ENCODE results near the gene SMURF1.
"Not testable (repeated sequence)": the region's sequence is repeated elsewhere in the genome, so short reads cannot be mapped to it uniquely, and the experiment has no call there.

Gene SMURF1

DNA sequence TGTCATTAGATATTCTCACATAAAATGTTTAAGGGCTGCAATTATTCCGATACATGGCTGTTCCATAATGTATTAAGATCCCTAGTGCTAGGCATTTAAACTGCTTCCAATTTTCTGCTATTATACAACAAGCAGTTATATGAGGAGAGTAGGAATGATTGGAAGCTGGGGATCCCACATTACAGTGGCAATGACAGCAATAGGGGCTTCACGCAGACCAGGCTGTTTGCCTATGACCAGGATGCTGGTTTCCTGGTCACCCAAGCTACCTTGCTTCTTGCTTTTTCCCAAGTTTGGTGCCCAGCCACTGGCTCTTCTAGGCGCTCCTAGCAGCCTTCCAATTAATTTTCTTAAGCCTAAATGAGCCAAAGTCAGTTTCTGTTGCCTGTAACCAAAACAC, 39.3 kb downstream of the SMURF1 start:
- Histone ChIP-seq H3K27ac (ENCODE audit: low read depth, low read length, poor library complexity, severe bottlenecking) (no peak overlapping the region), H3K36me3 (ENCODE audit: insufficient read depth, low read length) (peaks cover 2% of the 10 kb centered on the region; the same call in 1 of the 2 replicates), H3K79me2 (ENCODE audit: insufficient read depth, low read length) (peaks cover 40% of the 10 kb centered on the region), H3K27me3 (ENCODE audit: insufficient read depth, low read length) (no peaks in the 10 kb centered on the region), H3K9me2 (ENCODE audit: low read depth, low read length) (no peaks in the 10 kb centered on the region), H4K20me1 (ENCODE audit: insufficient read depth, low read length) (no peaks in the 10 kb centered on the region), H3F3A (ENCODE audit: insufficient read depth, low read length) (no peaks in the 10 kb centered on the region), H3K4me1 (ENCODE audit: insufficient read depth, low read length, severe bottlenecking) (peaks cover 18% of the 10 kb centered on the region), H2AFZ (ENCODE audit: low read length) (no peak overlapping the region), H3K4me3 (ENCODE audit: low read depth, low read length, poor library complexity, severe bottlenecking) (no peak overlapping the region), H3K9me3 (ENCODE audit: low read length) (0 out of 2 replicates have a peak, but pooled peaks cover 5% of the 10 kb centered on the region), H3K9ac (ENCODE audit: low read length) (no peak overlapping the region), H3K4me2 (ENCODE audit: low read length) (no peak overlapping the region)
- TF ChIP-seq EZH2 (IDR thresholded peaks at IDR 0.05; ENCODE audit: borderline replicate concordance, low read length) = no peak
- TF ChIP-seq, protein P1, sequence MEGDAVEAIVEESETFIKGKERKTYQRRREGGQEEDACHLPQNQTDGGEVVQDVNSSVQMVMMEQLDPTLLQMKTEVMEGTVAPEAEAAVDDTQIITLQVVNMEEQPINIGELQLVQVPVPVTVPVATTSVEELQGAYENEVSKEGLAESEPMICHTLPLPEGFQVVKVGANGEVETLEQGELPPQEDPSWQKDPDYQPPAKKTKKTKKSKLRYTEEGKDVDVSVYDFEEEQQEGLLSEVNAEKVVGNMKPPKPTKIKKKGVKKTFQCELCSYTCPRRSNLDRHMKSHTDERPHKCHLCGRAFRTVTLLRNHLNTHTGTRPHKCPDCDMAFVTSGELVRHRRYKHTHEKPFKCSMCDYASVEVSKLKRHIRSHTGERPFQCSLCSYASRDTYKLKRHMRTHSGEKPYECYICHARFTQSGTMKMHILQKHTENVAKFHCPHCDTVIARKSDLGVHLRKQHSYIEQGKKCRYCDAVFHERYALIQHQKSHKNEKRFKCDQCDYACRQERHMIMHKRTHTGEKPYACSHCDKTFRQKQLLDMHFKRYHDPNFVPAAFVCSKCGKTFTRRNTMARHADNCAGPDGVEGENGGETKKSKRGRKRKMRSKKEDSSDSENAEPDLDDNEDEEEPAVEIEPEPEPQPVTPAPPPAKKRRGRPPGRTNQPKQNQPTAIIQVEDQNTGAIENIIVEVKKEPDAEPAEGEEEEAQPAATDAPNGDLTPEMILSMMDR (IDR thresholded peaks at IDR 0.05; ENCODE audit: low read length) = no peak

DNA sequence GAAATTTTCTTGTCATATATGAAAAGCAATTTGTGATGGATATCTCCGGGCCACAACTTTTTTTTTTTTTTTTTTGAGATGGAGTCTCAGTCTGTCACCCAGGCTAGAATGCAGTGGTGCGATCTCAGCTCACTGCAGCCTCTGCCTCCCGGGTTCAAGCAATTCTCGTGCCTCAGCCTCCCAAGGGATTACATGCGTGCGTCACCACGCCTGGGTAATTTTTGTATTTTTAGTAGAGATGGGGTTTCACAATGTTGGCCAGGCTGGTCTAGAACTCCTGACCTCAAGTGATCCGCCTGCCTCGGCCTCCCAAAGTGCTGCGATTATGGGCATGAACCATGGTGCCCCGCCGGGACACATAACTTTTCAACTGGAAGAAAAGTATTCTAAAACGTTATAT, 40.1 kb downstream of the SMURF1 start:
- not testable (repeated sequence) for H3K27me3 ChIP-seq (ENCODE audit: insufficient read depth, low read length); H3K9me3 ChIP-seq (ENCODE audit: low read length); H3K27ac ChIP-seq (ENCODE audit: low read depth, low read length, poor library complexity, severe bottlenecking); H3K4me1 ChIP-seq (ENCODE audit: insufficient read depth, low read length, severe bottlenecking); H3K9me2 ChIP-seq (ENCODE audit: low read depth, low read length); H3K9ac ChIP-seq (ENCODE audit: low read length); H3F3A ChIP-seq (ENCODE audit: insufficient read depth, low read length); H4K20me1 ChIP-seq (ENCODE audit: insufficient read depth, low read length); H3K36me3 ChIP-seq (ENCODE audit: insufficient read depth, low read length); H2AFZ ChIP-seq (ENCODE audit: low read length); H3K4me3 ChIP-seq (ENCODE audit: low read depth, low read length, poor library complexity, severe bottlenecking); H3K4me2 ChIP-seq (ENCODE audit: low read length)
- peaks cover 41% of the 10 kb centered on the region for H3K79me2 ChIP-seq (ENCODE audit: insufficient read depth, low read length)

DNA sequence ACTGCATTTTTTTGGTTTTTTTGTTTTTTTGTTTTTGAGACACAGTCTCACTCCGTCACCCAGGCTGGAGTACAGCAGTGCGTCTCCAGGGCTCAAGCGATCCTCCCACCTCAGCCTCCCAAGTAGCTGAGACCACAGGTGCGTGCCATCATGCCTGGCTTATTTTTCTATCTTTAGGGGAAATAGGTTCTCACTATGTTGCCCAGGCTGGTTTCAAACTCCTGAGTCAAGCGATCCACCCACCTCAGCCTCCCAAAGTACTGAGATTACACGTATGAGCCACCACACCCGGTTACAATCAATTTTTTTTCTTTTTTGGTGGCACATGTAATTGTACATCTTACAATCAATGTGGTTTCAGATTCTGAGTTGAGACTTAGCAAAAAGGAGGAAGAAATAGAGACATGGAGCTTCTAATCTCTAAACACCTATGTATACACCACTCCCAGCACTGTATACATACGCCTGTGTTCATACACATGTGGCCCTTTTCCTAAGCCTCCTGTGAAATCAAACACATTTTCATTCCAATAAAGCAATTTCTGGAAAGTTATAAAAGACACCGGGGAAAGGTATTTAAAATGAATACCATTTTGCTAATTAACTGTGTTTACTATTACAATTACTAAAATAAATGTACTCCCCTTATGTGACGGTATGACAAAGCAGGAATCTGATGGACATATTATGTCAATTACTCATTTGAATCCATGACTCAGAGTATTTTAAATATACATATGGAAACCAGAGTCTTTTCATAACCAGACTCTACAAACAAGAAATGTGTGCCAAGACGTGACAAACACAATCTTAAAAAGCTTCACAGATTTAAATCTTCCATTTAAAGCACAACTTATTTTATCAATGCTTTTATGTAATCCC, 40.9 kb downstream of the SMURF1 start:
- no peaks in the 10 kb centered on the region for H3K9me2 ChIP-seq (ENCODE audit: low read depth, low read length)
- peaks cover 5% of the 10 kb centered on the region for H3K4me1 ChIP-seq (ENCODE audit: insufficient read depth, low read length, severe bottlenecking)
- no peak overlapping the region for H3K4me2 ChIP-seq (ENCODE audit: low read length)
- H3F3A ChIP-seq (ENCODE audit: insufficient read depth, low read length) = no peaks in the 10 kb centered on the region
- H3K79me2 ChIP-seq (ENCODE audit: insufficient read depth, low read length) = peaks cover 45% of the 10 kb centered on the region
- H4K20me1 ChIP-seq (ENCODE audit: insufficient read depth, low read length) = no peaks in the 10 kb centered on the region
- no peak for TF ChIP-seq EZH2 (IDR thresholded peaks at IDR 0.05; ENCODE audit: borderline replicate concordance, low read length)
- TF ChIP-seq, protein P1 (IDR thresholded peaks at IDR 0.05; ENCODE audit: low read length) = no peak
- peaks cover 13% of the 10 kb centered on the region for H3K9me3 ChIP-seq (ENCODE audit: low read length)
- H3K27ac ChIP-seq (ENCODE audit: low read depth, low read length, poor library complexity, severe bottlenecking) = no peak overlapping the region
- peaks cover 6% of the 10 kb centered on the region; the same call in 1 of the 2 replicates for H3K36me3 ChIP-seq (ENCODE audit: insufficient read depth, low read length)
- no peak overlapping the region for H2AFZ ChIP-seq (ENCODE audit: low read length)
- no peak overlapping the region for H3K9ac ChIP-seq (ENCODE audit: low read length)
- H3K27me3 ChIP-seq (ENCODE audit: insufficient read depth, low read length) = no peaks in the 10 kb centered on the region
- no peak overlapping the region for H3K4me3 ChIP-seq (ENCODE audit: low read depth, low read length, poor library complexity, severe bottlenecking)
